AG09319 (cell line): ENCODE results near the gene MRM2.

Experiments used
- DNase-seq: peaks from one replicate; pipeline ENCODE4 v3.0.0-alpha.2; 2010; ENCODE audit warnings: low read depth; ENCODE audit errors: extremely low read depth
- TF ChIP-seq, protein P1 (sequence below): IDR thresholded peaks from 2 replicates; pipeline ENCODE4 v1.5.1; 2011; ENCODE audit warnings: low read depth, mild to moderate bottlenecking, inconsistent platforms, low read length, moderate library complexity

MRM2 gene

DNA sequence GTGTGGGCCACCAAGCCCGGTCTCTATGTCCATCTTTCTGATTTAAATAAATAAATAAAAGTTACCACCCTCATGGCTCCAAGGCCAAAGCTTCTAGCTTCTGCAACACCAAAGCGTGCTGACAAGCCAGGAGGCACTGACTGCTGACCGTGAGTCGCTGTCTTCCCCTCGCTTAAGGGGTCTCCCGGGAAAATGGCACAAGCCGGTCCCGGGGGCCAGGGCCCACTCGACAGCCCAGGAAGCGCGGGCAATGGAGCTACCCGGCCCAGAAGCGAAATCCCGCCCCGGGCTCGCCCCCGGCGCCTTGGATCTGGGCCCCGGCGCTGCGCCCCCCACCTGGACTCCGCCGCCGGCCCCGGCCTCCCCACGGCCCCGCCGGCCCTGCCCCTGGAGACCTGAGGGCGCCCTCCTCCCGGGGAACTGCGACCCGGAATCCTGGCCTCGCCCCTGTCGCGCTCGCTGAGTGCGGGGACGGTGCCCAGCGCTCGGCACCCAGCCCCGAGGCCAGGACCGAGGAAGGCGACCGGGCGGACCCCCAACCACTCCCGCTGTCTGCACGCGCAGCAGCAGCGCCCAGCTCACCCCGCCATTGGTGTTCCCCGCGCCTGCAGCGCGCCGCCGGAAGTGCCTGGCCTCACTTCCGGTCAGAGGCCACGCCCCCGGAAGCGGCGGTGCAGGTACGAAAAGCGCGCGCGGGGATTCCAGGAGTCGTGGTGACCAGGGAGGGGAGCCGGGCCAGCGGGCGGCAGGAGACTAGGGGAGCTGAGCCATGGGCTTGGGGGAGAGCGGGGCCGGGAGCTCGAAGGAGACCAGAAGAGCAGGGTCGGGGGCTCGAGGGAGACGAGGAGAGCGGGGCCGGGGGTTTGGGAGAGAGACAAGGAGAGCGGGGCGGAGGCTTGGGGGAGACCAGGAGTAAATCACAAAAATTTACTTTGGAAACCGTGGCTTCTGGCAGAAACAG is at the start of gene MRM2, which contains the start of gene NUDT1:
TSS of gene MRM2 (minus strand) at position 626 of the 961 bp plus-strand sequence. CDS start at position 590, 36 bp downstream.
TSS of gene NUDT1 (plus strand) at position 647 of the 961 bp plus-strand sequence. CDS start 2,349 bp downstream, outside the sequence.
- TF ChIP-seq, protein P1, sequence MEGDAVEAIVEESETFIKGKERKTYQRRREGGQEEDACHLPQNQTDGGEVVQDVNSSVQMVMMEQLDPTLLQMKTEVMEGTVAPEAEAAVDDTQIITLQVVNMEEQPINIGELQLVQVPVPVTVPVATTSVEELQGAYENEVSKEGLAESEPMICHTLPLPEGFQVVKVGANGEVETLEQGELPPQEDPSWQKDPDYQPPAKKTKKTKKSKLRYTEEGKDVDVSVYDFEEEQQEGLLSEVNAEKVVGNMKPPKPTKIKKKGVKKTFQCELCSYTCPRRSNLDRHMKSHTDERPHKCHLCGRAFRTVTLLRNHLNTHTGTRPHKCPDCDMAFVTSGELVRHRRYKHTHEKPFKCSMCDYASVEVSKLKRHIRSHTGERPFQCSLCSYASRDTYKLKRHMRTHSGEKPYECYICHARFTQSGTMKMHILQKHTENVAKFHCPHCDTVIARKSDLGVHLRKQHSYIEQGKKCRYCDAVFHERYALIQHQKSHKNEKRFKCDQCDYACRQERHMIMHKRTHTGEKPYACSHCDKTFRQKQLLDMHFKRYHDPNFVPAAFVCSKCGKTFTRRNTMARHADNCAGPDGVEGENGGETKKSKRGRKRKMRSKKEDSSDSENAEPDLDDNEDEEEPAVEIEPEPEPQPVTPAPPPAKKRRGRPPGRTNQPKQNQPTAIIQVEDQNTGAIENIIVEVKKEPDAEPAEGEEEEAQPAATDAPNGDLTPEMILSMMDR = no peak
- DNase-seq = no peak

DNA sequence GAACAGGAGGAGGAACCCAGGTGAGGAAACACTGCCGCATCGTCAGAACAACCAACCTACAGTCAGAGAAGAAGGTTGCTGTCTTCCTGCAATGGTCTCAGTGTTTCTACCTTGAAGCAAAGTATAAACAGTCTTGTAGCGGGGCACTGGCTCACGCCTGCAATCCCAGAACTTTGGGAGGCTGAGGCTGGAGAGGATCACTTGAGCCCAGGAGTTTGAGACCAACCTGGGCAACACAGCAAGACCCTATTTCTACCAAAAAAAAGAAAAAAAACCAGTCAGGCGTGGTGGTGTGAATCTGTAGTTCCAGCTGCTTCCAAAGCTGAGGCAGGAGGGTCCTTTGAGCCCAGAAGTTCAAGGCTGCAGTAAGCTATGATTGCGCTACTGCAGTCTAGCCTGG is 48.9 kb upstream of the MRM2 start:
- DNase-seq = no peak
- TF ChIP-seq, protein P1 = no peak

DNA sequence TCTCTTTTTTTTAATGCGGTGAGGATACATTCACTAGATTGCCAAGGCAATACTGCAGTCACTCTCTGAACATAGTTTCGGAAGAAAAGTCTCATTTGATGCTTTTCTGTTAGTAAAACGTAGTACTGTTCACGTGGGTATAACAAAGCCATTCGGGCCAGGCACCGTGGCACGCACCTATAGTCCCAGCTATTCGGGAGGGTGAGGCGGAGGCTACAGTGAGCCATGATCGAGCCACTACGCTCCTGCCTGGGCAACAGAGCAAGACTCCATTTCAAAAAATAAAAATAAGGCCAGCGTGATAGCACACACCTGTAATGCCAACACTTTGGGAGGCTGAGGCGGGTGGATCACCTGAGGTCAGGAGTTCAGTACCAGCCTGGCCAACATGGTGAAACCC is 47.6 kb upstream of the MRM2 start:
- TF ChIP-seq, protein P1 = no peak
- DNase-seq = no peak

DNA sequence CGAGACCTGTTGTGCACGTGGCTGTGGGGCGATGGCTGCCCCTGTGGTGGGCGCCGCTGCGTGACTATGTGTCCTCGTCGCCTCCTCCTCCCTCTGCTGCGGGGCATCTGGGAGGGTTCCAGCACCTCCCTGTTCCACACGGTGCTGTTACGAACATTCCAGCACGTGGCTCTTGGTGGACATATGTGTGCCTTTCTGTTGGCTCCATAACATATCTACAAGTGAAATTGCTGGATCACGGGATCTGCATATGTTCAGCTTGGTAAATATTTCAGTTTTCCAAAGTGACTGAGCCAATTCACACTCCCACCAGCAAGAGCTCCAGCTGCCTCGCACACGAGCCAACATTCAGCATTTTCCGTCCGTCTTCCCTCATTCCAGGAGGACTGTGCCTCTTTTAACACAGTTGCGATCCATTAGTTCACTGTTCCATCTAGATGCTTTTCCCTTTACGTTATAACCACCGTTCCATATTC is 47.1 kb upstream of the MRM2 start:
- TF ChIP-seq, protein P1 = no peak
- DNase-seq = no peak

DNA sequence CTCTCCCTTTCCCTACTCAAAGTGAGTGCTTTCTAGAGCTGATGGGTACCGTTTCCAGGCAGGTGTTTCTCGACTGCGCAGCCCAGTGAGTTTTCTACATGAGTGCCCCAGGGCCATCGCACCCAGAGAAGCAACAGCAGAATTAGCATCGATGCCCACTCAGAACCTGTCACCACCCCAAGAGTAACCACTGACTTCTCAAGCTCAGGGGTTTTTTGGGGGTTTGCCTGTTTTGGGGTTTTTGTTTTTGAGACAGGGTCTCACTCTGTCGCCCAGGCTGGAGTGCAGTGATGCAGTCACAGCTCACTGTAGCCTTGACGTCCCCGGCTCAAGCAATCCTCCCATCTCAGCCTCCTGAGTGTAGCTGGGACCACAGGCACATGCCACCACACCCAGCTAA is 46.5 kb upstream of the MRM2 start:
- TF ChIP-seq, protein P1 = no peak
- no peak for DNase-seq

DNA sequence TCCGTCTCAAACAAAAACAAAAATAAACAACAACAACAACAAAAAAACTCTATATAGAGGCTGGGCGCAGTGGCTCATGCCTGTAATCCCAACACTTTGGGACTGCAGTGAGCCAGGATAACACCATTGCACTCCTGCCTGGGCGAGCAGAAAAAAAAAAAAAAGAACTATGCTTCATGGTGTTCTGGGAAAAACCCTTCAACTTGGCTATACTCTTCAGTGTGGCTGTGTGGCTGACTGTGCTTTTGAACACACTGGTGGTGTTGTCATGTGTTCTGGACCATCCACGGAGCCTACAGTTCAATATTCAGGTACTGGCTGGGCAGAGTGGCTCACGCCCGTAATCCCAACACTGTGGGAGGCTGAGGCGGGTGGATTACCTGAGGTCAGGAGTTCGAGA is 45.7 kb upstream of the MRM2 start:
- no peak for DNase-seq
- TF ChIP-seq, protein P1 = no peak

DNA sequence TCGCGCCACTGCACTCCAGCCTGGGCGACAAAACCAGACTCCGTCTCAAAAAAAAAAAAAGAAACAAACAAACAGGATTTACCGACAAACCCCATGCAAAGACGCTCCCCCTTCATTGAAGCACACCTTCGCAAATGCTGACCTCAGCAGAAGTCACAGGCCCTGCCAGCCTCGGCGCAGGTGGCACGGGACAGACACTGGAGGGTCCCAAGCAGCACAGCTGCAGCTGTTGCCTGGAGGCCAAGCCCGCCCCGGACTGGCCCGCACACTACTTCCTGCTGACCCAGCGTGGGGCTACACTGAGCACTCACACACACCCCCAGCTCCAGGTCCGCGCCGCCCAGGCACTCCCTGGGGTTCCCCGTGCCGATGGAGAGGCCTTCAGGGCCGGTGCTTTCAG is 41.1 kb upstream of the MRM2 start:
- TF ChIP-seq, protein P1 = no peak
- DNase-seq = no peak
